KMS-11 (cell line): ENCODE data around the gene CFAP92.

Source experiments
- H2AFZ ChIP-seq: fragments of 200-600 bp; sonication (generic); 2 replicates; pipeline ENCODE4 v1.6.1; 2016; ENCODE audit warnings: antibody characterized with exemption, mixed run types, low read depth
- H3K27ac ChIP-seq: fragments of 200-600 bp; sonication (generic); 2 replicates; pipeline ENCODE4 v1.6.1; 2016; ENCODE audit warnings: mild to moderate bottlenecking, mixed run types
- H3K27me3 ChIP-seq: fragments of 200-600 bp; sonication (generic); 2 replicates; pipeline ENCODE4 v1.6.1; 2017; ENCODE audit warnings: mild to moderate bottlenecking, low read depth, mixed run types, moderate library complexity; ENCODE audit not compliant: insufficient read depth
- H3K36me3 ChIP-seq: fragments of 200-600 bp; sonication (generic); 2 replicates; pipeline ENCODE4 v1.6.1; 2017; ENCODE audit warnings: mild to moderate bottlenecking, mixed run types; ENCODE audit not compliant: insufficient read depth
- H3K4me1 ChIP-seq: fragments of 200-600 bp; sonication (generic); 2 replicates; pipeline ENCODE4 v1.6.1; 2016; ENCODE audit warnings: mild to moderate bottlenecking, low read depth, mixed run types; ENCODE audit not compliant: poor library complexity, severe bottlenecking
- H3K4me2 ChIP-seq: fragments of 200-600 bp; sonication (generic); 2 replicates; pipeline ENCODE4 v1.7.0; 2016; ENCODE audit warnings: mild to moderate bottlenecking, mixed run types
- H3K4me3 ChIP-seq: fragments of 200-600 bp; sonication (generic); IDR thresholded peaks from 2 replicates; pipeline ENCODE4 v1.6.1; 2017; ENCODE audit warnings: low read depth, low read length, mixed read lengths; ENCODE audit not compliant: insufficient read depth
- H3K79me2 ChIP-seq: fragments of 200-600 bp; sonication (generic); 2 replicates; pipeline ENCODE4 v1.6.1; 2016; ENCODE audit warnings: low read depth, mixed run types; ENCODE audit not compliant: insufficient read depth
- H3K9ac ChIP-seq: fragments of 200-600 bp; sonication (generic); 2 replicates; pipeline ENCODE4 v1.6.1; 2016; ENCODE audit warnings: mild to moderate bottlenecking, mixed run types
- H4K20me1 ChIP-seq: fragments of 200-600 bp; sonication (generic); 2 replicates; pipeline ENCODE4 v1.6.1; 2016; ENCODE audit warnings: mild to moderate bottlenecking, mixed run types; ENCODE audit not compliant: insufficient read depth
- CTCF ChIP-seq: fragments of 200-600 bp; sonication (generic); conservative IDR thresholded peaks from 2 replicates; pipeline ENCODE4 v1.6.1; 2017; ENCODE audit warnings: low read depth, mild to moderate bottlenecking, antibody characterized with exemption, low read length, moderate library complexity, mixed read lengths

CFAP92 gene

GRCh38 chr3:129001101-129001805 lies 7.4 kb upstream of the CFAP92 start, which contains the start of gene EFCC1:
TSS of gene EFCC1 (plus strand) at chr3:129001304. CDS start at chr3:129001629, 325 bp downstream.
- Histone ChIP-seq H4K20me1 (no peaks in the 10 kb centered on the region), H3K79me2 (no peaks in the 10 kb centered on the region), H3K4me3 (no peak within 1 kb of the TSS), H3K27me3 (no peaks in the 10 kb centered on the region), H3K27ac (no peak within 1 kb of the TSS), H3K9ac (no peak within 1 kb of the TSS), H3K4me2 (no peak within 1 kb of the TSS), H3K4me1 (peaks cover 25% of the 10 kb centered on the region), H3K36me3 (no peaks in the 10 kb centered on the region), H2AFZ (no peak within 1 kb of the TSS)
- TF ChIP-seq CTCF: no peak

- no peak overlapping the region for H3K27ac ChIP-seq
- no peaks in the 10 kb centered on the region for H4K20me1 ChIP-seq
- no peak overlapping the region for H3K9ac ChIP-seq
- H3K4me3 ChIP-seq: no peak overlapping the region
- H3K4me1 ChIP-seq: peaks cover 20% of the 10 kb centered on the region
- H3K27me3 ChIP-seq: no peaks in the 10 kb centered on the region
- TF ChIP-seq CTCF: no peak
- no peak overlapping the region for H3K4me2 ChIP-seq
- no peak overlapping the region for H2AFZ ChIP-seq
- H3K36me3 ChIP-seq: no peaks in the 10 kb centered on the region
- H3K79me2 ChIP-seq: no peaks in the 10 kb centered on the region
Observed at GRCh38 chr3:129000742-129001100, 6.8 kb upstream of the CFAP92 start.

GRCh38 chr3:128999102-128999501 lies 5.2 kb upstream of the CFAP92 start:
- no peaks in the 10 kb centered on the region for H3K36me3 ChIP-seq
- H3K9ac ChIP-seq: no peak overlapping the region
- H3K4me3 ChIP-seq: no peak overlapping the region
- no peaks in the 10 kb centered on the region for H3K27me3 ChIP-seq
- no peaks in the 10 kb centered on the region for H3K79me2 ChIP-seq
- TF ChIP-seq CTCF: no peak
- no peak overlapping the region for H2AFZ ChIP-seq
- H3K27ac ChIP-seq: no peak overlapping the region
- H4K20me1 ChIP-seq: no peaks in the 10 kb centered on the region
- peaks cover 18% of the 10 kb centered on the region for H3K4me1 ChIP-seq
- H3K4me2 ChIP-seq: no peak overlapping the region

- Histone ChIP-seq H3K27me3 (no peaks in the 10 kb centered on the region), H4K20me1 (no peaks in the 10 kb centered on the region), H3K4me1 (peaks cover 22% of the 10 kb centered on the region), H3K4me3 (no peak overlapping the region), H3K4me2 (no peak overlapping the region), H2AFZ (no peak overlapping the region), H3K9ac (no peak overlapping the region), H3K36me3 (no peaks in the 10 kb centered on the region), H3K27ac (no peak overlapping the region), H3K79me2 (no peaks in the 10 kb centered on the region)
- no peak for TF ChIP-seq CTCF
Observed at GRCh38 chr3:128998561-128998960, 4.7 kb upstream of the CFAP92 start.
